Keratinocyte (primary cell): ENCODE results near the gene HBP1. TPM values are rescaled to one million over a fixed set of nuclear protein-coding genes. Genes with fewer than 3 reads are reported as not detected.

Experiments used
- DNase-seq: peaks from one replicate; pipeline ENCODE4 v3.0.0-alpha.2; 2011; ENCODE audit warnings: low read depth, missing footprints, low spot score
- FAIRE-seq: peaks from 2 replicates; lab custom pipeline; 2011; peaks lifted over from hg19 to GRCh38; lab: Jason Lieb, UNC
- H2AFZ ChIP-seq: 2 replicates; pipeline ENCODE4 v1.6.0; 2012; ENCODE audit warnings: low read length, control low read depth, inconsistent platforms; ENCODE audit not compliant: control insufficient read depth
- H3K27ac ChIP-seq: 2 replicates; pipeline ENCODE4 v1.5.1; 2011; ENCODE audit warnings: low read length; ENCODE audit not compliant: control insufficient read depth, insufficient read depth
- H3K27me3 ChIP-seq: 3 replicates; pipeline ENCODE4 v1.6.0; 2011; ENCODE audit warnings: low read length; ENCODE audit not compliant: control insufficient read depth, insufficient read depth; ENCODE audit errors: extremely low read depth
- H3K36me3 ChIP-seq, 2 experiments: 2 replicates in 1 of 2; 3 replicates in 1 of 2; pipeline ENCODE4 v1.5.1; 2011; ENCODE audit warnings: low read length in 2 of 2, mild to moderate bottlenecking in 1 of 2; ENCODE audit not compliant: control insufficient read depth in 2 of 2, insufficient read depth in 2 of 2; ENCODE audit errors: extremely low read depth in 1 of 2
- H3K4me1 ChIP-seq: 3 replicates; pipeline ENCODE4 v1.5.1; 2011; ENCODE audit warnings: low read length; ENCODE audit not compliant: control insufficient read depth, insufficient read depth; ENCODE audit errors: extremely low read depth
- H3K4me2 ChIP-seq: 3 replicates; pipeline ENCODE4 v1.6.0; 2011; ENCODE audit warnings: low read depth, low read length; ENCODE audit not compliant: control insufficient read depth, insufficient read depth; ENCODE audit errors: extremely low read depth
- H3K4me3 ChIP-seq, 3 experiments: fragments of 200-600 bp in 1 of 3; sonication (generic) in 1 of 3; 2 replicates in 2 of 3; 3 replicates in 1 of 3; pipeline ENCODE4 v1.5.1; 2011 to 2016; ENCODE audit warnings: low read length in 3 of 3, mild to moderate bottlenecking in 3 of 3, control low read depth in 2 of 3, inconsistent platforms in 1 of 3, low read depth in 1 of 3, mixed read lengths in 1 of 3, mixed run types in 1 of 3, moderate library complexity in 1 of 3; ENCODE audit not compliant: control insufficient read depth in 2 of 3, insufficient read depth in 2 of 3; ENCODE audit errors: extremely low read depth in 1 of 3
- H3K79me2 ChIP-seq: 2 replicates; pipeline ENCODE4 v1.6.0; 2012; ENCODE audit warnings: low read length; ENCODE audit not compliant: control insufficient read depth, insufficient read depth
- H3K9ac ChIP-seq: 3 replicates; pipeline ENCODE4 v1.6.0; 2011; ENCODE audit warnings: low read length; ENCODE audit not compliant: control insufficient read depth, insufficient read depth; ENCODE audit errors: extremely low read depth
- H3K9me1 ChIP-seq: 3 replicates; pipeline ENCODE4 v1.6.0; 2011; ENCODE audit warnings: low read length; ENCODE audit not compliant: control insufficient read depth, insufficient read depth; ENCODE audit errors: extremely low read depth
- H3K9me3 ChIP-seq: 2 replicates; pipeline ENCODE4 v1.5.1; 2012; ENCODE audit warnings: low read depth, low read length; ENCODE audit not compliant: control insufficient read depth
- H4K20me1 ChIP-seq: 3 replicates; pipeline ENCODE4 v1.6.0; 2011; ENCODE audit warnings: low read length; ENCODE audit not compliant: control insufficient read depth, insufficient read depth; ENCODE audit errors: extremely low read depth
- EZH2 ChIP-seq: IDR thresholded peaks from one replicate; pipeline ENCODE4 v1.6.1; 2012; ENCODE audit warnings: inconsistent platforms, mild to moderate bottlenecking, low read length, moderate library complexity
- dilution Hi-C: fragments of 300-500 bp; cut with MboI; formaldehyde crosslinking; loops from one replicate; pipeline ENCODE4 v1.7.0; 2020; ENCODE audit warnings: low sequenced_read_pairs; ENCODE audit not compliant: extremely low pct_ligation_motif_present
- polyA minus RNA-seq, 3 experiments: library from RNA; depleted of rRNA, polyadenylated mRNA; stranded (reverse); fragments of >200 nt; gene quantifications; 1 replicate in 1 of 3; 2 replicates in 1 of 3; 3 replicates in 1 of 3; pipeline ENCODE4 v1.2.3, GENCODE V29; 2011
- polyA plus RNA-seq, 5 experiments: library from polyadenylated mRNA; depleted of rRNA in 3 of 5; stranded (reverse) in 3 of 5; stranded (forward) in 1 of 5; unstranded in 1 of 5; fragments of >200 nt; gene quantifications; 1 replicate in 1 of 5; 2 replicates in 3 of 5; 3 replicates in 1 of 5; pipeline versions ENCODE4 v1.2.1 to v1.2.3, GENCODE V29; 2011 to 2012; ENCODE audit warnings: missing spikeins in 2 of 5, low read depth in 1 of 5, low replicate concordance in 1 of 5
- TF ChIP-seq, protein P1 (sequence below), 3 experiments: IDR thresholded peaks in 1 of 3; conservative IDR thresholded peaks in 1 of 3; optimal IDR thresholded peaks in 1 of 3; 2 replicates in 2 of 3; 3 replicates in 1 of 3; pipeline versions ENCODE3 to v1.5.1; 2011; ENCODE audit warnings: low read length in 3 of 3, mild to moderate bottlenecking in 3 of 3, moderate library complexity in 2 of 3, control low read depth in 1 of 3, inconsistent platforms in 1 of 3; ENCODE audit not compliant: insufficient read depth in 2 of 3; ENCODE audit errors: extremely low read depth in 1 of 3

The HBP1 gene, protein sequence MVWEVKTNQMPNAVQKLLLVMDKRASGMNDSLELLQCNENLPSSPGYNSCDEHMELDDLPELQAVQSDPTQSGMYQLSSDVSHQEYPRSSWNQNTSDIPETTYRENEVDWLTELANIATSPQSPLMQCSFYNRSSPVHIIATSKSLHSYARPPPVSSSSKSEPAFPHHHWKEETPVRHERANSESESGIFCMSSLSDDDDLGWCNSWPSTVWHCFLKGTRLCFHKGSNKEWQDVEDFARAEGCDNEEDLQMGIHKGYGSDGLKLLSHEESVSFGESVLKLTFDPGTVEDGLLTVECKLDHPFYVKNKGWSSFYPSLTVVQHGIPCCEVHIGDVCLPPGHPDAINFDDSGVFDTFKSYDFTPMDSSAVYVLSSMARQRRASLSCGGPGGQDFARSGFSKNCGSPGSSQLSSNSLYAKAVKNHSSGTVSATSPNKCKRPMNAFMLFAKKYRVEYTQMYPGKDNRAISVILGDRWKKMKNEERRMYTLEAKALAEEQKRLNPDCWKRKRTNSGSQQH
- 26.3 to 42.8 TPM (median 36.3 TPM) in 3 replicates for polyA plus RNA-seq
- 93.0 TPM for polyA plus RNA-seq (2011; ENCODE audit: low read depth)
- polyA plus RNA-seq (2011; cell fraction: cytosol; rRNA removed) = 23.7 and 42.5 TPM in 2 replicates
- 42.2 and 48.2 TPM in 2 replicates for polyA plus RNA-seq (2011; cell fraction: nucleus; rRNA removed)
- 20.4 and 73.5 TPM in 2 replicates for polyA plus RNA-seq (2012; ENCODE audit: low replicate concordance)
- polyA minus RNA-seq = 11.6 to 54.4 TPM (median 40.9 TPM) in 3 replicates
- polyA minus RNA-seq (2011; cell fraction: cytosol; rRNA and poly(A)+ RNA removed) = 21.9 TPM
- 32.6 and 60.5 TPM in 2 replicates for polyA minus RNA-seq (2011; cell fraction: nucleus; rRNA and poly(A)+ RNA removed)

DNA sequence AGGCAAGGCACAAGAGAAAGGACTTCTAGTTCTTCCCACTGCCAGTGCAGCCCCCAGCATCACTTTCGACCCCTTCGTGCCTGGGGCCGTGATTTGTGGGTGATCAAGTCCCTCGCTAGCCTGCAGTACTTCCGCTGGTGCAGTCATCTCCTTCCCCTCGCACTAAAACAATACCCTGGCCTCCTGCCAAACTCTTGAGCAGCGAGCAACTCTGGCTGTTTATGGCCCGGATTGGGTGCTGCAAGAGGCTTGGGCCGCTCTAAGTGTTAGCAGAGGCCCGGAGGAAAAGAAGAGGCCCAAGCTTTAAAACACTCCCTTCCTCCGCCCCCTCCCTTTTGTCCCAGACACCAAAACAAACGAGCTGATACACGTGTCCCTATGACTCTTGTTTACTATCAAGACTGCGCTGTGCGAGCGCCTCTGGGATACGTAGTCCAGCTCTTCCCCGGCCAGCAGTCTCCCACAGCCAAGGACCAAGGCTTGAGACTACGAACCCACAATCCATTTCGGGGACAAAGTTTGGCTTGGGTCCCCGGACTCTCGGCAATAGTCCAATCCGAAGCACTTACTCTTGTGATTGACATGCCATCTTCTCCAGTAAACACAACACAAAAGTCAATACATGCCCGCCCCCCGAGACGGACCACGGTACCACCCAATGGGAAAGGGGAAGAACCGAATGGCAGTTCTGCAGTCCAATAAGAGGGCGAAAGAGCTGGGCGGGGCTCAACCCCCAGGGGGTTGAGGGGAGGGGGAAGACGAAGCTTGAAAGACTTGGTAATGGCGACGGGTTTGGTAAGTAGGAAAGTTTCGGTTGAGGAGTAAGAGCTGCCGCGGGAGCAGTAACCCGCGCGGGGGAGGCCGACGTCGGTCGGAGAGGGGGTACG is at the start of gene HBP1:
TSS of gene HBP1 (plus strand) at position 771 of the 887 bp plus-strand sequence. CDS start 10,891 bp downstream, outside the sequence.
- Histone ChIP-seq H3K9me1 (no peaks in the 10 kb centered on the region), H3K79me2 (peaks cover 33% of the 10 kb centered on the region), H3K4me2 (peak within 1 kb of the TSS; percentile 98), H3K27me3 (no peaks in the 10 kb centered on the region), H3K27ac (peak within 1 kb of the TSS; percentile 99), H4K20me1 (no peaks in the 10 kb centered on the region), H3K4me1 (peaks cover 6% of the 10 kb centered on the region), H3K4me3 (peak within 1 kb of the TSS; percentile 96 to 99 (median 98)), H3K9ac (peak within 1 kb of the TSS; percentile 99), H3K9me3 (no peaks in the 10 kb centered on the region), H3K36me3 (no peaks in the 10 kb centered on the region), H2AFZ (peak within 1 kb of the TSS; percentile 92)
- DNase-seq (peak; percentile 99), FAIRE-seq (peak; percentile 93)
- dilution Hi-C loops = no loop called here
- TF ChIP-seq, protein P1, sequence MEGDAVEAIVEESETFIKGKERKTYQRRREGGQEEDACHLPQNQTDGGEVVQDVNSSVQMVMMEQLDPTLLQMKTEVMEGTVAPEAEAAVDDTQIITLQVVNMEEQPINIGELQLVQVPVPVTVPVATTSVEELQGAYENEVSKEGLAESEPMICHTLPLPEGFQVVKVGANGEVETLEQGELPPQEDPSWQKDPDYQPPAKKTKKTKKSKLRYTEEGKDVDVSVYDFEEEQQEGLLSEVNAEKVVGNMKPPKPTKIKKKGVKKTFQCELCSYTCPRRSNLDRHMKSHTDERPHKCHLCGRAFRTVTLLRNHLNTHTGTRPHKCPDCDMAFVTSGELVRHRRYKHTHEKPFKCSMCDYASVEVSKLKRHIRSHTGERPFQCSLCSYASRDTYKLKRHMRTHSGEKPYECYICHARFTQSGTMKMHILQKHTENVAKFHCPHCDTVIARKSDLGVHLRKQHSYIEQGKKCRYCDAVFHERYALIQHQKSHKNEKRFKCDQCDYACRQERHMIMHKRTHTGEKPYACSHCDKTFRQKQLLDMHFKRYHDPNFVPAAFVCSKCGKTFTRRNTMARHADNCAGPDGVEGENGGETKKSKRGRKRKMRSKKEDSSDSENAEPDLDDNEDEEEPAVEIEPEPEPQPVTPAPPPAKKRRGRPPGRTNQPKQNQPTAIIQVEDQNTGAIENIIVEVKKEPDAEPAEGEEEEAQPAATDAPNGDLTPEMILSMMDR (optimal IDR thresholded peaks at IDR 0.05 in 1 of 3, IDR thresholded peaks at IDR 0.05 in 1 of 3, conservative IDR thresholded peaks at IDR 0.05 in 1 of 3; ENCODE audit: extremely low read depth in 1 of 3, insufficient read depth in 2 of 3, low read length in 3 of 3) = no peak
- no peak for TF ChIP-seq EZH2

DNA sequence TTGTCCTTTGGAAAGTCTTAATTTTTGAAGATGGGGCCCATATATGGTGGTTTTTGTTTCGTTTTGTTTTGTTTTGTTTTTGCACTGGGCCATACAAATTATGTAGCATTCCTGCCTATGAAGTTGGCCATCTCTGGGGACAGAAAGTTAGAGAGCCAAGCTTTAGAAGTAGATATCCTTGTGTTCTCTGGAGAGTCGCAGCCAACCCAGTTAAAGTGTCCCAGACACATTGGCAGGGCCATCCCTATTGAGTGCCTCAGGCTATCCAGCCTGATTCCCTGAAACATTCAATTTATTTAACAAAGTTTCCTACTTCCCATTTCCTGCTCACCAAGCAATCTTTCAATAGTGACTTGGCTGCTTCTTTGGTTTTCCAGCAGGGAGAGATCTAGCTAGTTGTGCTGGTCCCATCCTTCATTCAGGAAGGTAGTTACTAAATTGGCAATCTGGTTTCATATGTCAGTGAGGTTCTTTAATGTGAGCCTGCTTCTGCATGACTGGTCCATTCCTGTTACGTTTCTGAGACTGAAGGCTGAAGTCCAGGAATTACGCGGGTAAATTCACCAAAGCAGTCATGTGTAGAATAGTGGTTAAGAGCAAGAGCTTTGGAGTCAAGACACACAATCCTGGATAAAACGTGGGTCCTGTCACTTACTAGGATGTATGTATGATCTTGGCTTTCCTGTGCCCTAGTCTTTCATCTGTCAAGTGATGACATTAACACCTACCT is 49.3 kb upstream of the HBP1 start:
- TF ChIP-seq, protein P1 (optimal IDR thresholded peaks at IDR 0.05 in 1 of 3, IDR thresholded peaks at IDR 0.05 in 1 of 3, conservative IDR thresholded peaks at IDR 0.05 in 1 of 3; ENCODE audit: extremely low read depth in 1 of 3, insufficient read depth in 2 of 3, low read length in 3 of 3) = no peak
- no peak for TF ChIP-seq EZH2
- no peak for FAIRE-seq

More for the DNA sequence above, 49.3 kb upstream of the HBP1 start:
- no peaks in the 10 kb centered on the region for H4K20me1 ChIP-seq
- dilution Hi-C loops = no loop called here
- H3K36me3 ChIP-seq = no peaks in the 10 kb centered on the region
- H3K27ac ChIP-seq = no peak overlapping the region
- no peak overlapping the region for H3K4me2 ChIP-seq
- H2AFZ ChIP-seq = no peak overlapping the region
- DNase-seq = no peak
- H3K9me3 ChIP-seq = no peaks in the 10 kb centered on the region
- no peaks in the 10 kb centered on the region for H3K4me1 ChIP-seq
- H3K9ac ChIP-seq = no peak overlapping the region
- no peaks in the 10 kb centered on the region for H3K9me1 ChIP-seq
- H3K27me3 ChIP-seq = peaks cover 5% of the 10 kb centered on the region
- H3K4me3 ChIP-seq = no peak overlapping the region
- H3K79me2 ChIP-seq = no peaks in the 10 kb centered on the region
